ENCODE measurements around the gene MTX1.

DNA sequence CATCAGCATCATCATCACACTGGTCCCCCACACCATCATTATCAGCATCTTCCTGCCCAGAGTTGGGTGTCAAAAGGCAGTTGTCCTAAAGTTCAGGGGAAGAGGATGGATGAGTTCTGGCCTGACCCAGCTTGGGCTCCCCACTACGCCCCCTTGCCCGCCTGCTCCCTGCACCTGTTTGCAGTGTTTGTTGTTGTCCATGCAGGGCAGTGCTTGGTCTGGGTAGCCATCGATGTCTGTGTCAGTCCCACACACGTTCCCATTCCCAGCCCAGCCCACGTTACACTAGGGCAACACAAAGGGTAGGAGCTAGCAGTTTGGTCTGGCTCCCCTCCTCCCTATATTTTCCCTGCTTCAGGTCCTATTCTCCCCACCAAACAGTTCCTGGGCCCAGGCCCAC lies 7.6 kb upstream of the MTX1 start:
- no peak for TF ChIP-seq YY1 (IDR thresholded peaks at IDR 0.05; ENCODE audit: insufficient read depth, insufficient read length)
- no peak for TF ChIP-seq SUZ12 (IDR thresholded peaks at IDR 0.05; ENCODE audit: extremely low read depth, insufficient read depth, insufficient read length)
- no peak for TF ChIP-seq ZNF274 (IDR thresholded peaks at IDR 0.05; ENCODE audit: low read depth, low read length)
